ENCODE results near the gene VARS1.

Gene VARS1

DNA sequence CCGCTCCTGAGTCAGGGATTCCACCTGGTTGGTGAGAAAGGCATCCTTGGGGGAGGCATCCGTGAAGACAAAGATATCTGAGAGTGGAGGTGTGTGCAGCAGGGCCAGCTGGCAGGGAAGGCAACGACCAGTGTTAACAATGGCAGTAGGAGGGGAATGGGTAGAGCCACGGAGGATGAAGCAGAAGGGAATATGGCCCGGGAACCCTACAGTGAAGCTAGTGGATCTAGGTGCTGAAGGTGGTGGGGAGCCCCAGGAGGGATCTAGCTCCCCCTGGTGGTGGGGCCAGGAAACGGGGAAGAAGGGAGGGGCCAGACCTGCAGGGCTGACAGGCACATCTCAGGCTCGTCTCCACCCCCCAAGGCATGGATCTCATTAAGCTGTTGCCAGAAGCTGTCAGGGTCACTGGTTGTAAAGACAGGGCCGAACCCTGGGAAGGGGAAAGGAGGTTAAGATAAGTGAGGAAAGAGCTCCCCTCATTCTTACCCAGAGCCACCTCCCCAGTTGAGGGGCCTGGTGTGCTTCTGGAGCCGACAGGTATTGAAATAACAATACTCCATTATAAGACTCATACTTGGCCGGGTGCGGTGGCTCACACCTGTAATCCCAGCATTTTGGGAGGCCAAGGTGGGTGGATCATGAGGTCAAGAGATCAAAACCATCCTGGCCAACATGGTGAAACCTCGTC, 25.7 kb downstream of the VARS1 start:
- peak; percentile 43 for DNase-seq

DNA sequence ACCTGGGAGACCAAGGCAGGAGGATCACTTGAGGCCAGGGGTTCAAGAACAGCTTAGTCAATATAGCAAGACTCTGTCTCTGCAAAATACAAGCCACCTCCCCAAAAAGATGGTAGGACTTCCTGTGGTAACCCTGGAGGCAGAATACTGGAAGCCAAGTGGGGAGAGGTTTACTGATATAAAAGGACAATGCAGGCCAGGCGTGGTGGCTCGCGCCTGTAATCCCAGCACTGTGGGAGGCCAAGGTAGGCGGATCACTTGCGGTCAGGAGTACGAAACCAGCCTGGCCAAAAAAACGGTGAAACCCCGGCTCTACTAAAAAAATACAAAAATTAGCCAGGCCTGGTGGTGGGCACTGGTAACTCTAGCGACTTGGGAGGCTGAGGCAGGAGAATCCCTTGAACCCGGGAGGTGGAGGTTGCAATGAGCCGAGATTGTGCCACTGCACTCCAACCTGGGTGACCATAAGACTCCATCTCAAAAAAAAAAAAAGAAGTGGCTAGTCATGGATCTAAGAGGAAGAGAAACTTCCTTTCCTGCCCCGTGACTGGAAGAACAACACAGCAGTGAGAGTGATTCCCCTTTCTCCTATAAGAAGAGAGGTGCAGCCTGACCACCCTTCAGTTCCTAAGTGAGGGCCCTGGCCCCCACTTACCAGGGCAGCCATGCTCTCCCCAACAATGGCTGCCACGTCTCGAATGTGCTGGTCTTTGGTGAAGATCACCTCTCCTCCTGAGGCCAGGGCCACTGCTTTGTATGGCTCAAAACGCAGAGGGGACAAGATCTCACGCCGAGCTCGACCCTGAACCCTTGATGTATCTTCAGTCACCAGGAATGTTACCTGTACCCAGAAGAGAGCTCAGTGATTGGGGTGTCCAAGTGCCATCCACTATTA, 26.9 kb downstream of the VARS1 start:
- DNase-seq, result no peak

DNA sequence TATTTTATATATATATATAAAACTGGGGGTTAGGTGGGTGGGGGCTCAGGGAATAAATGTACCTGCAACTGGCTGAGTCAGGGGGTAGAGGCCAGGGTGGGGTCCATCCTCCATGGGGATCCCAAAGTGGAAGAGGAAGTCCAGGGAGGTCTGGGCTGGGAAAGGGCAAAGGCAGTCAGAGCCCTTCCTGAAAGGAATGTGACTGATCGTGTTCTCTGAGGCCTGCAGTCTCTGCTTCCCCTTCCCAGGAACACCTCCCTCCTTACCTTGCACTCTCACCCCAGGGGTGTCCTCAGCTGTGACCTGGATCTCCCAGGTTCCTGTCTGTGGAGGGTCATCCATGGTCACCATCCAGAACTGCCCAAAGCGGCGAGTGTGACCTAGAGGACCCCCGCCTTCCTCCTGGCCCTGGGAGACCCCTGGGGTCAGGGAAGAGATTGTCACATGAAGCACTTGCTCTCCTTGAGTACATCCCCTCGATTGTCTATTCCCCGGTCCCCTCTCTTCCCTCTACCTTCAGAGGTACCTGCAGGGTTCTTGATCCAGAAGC, 28.4 kb downstream of the VARS1 start:
- no peak for DNase-seq

DNA sequence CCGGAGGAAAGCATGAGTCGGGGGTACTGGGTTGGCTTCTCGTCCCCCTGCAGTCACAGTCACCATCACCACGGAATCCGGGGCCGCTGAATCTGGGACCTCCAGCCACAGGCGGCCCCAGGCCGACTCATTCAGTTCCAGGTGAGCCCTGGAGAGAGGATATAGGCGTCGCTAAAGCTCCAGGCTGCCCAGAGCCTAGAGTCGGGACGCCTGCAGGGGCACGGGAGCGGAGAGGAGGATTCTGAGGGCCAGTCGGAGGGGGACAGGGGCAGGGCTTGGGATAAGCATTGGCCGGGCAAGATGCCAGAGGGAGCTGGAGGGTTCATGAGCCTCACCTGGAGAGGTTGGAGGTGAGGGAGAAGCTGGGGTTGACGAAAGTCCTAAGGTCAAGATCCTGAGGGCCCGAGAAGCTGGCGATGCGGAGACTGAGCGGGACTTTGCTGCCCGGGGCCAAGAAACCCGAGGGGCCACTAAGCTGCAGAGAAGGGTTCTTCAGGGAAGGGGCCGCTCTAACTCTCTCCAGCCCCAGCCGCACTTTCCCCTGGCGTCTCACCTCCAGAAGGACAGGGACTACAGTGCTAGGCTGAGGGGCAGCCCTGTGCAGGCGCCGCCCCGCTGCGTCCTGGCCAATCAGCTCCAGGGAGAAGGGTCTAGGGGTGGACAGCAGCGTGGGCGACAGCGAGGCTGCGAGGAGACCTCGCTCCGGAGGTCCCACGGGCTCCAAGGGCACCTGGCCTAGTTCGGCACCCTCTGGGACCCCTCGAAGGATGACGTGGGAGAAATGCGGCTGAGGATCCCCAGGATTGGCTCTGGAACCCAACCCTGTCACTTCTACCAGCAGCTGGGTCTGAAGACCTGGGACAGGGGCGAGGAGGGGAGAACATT, 29.4 kb downstream of the VARS1 start:
- no peak for DNase-seq

DNA sequence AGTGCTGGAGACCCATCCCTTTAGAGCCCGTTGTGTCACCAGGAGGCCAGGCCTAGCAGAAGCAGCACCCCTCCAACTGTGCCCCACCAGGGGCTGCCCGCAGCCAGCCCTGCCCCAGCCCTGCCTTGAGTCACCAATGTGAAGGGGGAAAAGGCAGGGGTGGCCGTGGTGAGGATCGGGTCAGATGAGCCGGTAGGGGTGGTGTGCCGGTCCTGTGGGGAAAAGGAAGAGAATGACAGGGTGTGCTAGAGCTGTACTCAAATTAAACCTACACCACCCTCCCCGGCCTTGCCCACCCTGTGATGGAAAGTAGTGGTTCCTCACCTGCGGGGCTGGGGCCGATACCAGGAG, 30.0 kb downstream of the VARS1 start:
- DNase-seq, result no peak

DNA sequence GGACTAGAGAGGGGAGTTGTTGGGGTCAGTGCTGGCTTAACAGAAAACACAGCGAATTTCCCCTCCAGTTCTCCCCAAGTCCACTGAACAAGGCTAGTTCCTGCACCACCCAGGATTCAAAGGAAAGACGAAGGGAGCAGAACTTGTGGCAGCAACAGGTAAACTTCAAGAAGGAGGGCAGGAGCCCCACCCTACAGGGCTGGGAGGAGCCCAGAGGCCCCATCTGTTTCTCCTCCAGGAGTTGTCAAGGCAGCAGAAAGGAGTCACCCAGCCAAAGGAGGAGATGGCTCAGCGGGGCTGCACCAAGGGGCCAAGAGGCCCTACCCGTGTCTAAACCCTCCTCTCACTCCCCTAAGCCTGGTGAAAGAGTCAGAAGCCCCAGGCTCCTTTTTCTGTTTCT, 31.4 kb downstream of the VARS1 start:
- no peak for DNase-seq

DNA sequence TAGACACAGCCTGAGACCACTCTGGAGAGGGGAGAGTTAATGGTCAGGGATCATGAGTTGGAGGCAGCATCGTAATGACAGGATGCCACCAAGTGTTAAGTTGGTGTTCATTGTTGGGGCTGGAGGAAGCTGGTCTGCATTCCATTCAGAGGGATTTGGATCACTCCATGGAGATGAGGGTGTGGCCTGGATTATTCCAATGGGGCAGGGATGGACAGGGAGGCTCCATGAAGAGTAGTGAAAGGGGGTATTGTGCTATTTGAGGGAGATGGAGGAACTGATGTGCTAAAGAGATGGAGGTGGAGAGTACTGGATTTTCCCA, 32.0 kb downstream of the VARS1 start:
- peak; percentile 53 for DNase-seq

DNA sequence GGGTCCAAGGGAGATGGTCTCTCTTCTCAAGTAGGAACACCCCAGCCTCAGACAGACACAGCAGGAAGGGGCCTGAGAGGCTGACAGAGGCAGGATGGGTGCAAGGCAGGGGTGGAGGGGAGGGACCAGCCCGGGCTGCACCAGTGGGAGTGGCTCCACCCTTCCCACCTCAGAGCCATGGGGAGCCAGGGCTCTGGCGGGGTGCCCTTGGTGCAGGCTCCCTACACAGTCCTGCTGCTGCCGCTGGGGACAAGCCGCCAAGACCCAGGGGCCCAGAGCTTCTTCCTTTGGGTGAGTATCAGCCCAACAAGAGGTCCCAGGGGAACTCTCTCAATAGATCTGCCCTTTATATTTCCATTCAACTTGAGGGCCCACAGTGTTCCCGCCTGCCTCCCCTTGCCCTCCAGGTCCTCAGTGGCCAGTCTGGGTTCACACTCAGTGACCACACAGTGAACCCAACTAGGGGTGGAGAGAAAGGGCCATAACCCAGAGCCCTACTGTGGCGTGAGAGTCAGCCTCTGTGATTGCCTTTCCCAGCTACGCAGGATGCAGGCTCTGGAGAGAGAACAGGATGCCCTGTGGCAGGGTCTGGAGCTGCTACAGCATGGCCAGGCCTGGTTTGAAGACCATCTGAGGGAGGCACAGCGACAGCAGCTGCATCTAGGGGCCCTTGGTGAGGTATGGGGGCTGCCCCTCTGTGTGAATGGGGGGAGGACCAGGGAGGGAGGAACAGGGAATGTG, 32.5 kb downstream of the VARS1 start:
- DNase-seq, result no peak

DNA sequence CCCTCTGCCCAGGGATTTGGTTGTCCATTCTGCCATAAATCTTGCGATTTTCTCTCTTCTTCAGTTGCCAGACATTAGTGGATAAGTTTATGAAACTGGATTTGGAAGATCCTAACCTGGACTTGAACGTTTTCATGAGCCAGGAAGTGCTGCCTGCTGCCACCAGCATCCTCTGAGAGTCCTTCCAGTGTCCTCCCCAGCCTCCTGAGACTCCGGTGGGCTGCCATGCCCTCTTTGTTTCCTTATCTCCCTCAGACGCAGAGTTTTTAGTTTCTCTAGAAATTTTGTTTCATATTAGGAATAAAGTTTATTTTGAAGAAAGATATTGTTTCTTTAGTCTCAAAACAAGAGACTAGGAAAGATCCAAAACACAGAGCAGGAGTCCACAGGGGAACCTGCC, 33.2 kb downstream of the VARS1 start, which contains the start of gene SAPCD1:
TSS of gene SAPCD1 (plus strand) at position 301 of the 400 bp plus-strand sequence. CDS start 399 bp downstream, outside the sequence.
- no peak for DNase-seq

DNA sequence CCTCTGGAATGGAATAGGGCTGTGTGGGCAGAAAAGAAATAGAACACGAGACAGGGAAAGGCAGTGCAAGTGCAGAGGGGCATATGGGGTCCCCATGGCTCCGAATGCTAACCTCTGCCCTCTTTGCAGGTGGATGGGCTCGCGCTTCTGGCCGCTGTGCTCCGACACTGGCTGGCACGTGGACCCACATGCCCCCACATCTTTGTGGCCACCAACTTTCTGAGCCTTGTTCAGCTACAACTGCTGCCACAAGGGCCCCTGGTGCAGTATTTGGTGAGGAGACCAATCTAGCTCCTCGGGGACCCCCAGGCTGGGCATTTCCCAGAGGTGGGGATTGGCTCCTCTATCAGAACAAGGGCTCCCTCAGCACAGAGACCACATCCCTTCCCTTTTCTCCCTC, 34.2 kb downstream of the VARS1 start:
- no peak for DNase-seq

DNA sequence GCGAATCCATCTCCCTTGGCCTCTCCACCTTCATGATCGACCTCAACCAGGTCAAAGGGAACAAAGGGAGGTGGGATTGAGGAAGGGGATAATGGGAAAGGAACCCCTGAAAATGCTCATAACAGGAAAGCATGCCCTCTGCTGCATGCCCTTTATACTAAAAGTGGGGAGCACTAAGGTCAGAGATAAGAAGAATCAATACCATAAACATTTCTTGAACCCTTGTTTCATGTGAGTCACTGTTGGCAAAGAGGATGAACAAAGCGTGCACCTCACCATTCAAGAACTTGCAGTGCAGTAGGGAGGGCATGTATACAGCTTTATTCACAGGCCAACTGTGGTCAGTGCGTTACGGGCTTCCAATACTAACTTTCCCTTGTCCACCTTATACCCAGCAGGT, 34.8 kb downstream of the VARS1 start:
- DNase-seq, result no peak

DNA sequence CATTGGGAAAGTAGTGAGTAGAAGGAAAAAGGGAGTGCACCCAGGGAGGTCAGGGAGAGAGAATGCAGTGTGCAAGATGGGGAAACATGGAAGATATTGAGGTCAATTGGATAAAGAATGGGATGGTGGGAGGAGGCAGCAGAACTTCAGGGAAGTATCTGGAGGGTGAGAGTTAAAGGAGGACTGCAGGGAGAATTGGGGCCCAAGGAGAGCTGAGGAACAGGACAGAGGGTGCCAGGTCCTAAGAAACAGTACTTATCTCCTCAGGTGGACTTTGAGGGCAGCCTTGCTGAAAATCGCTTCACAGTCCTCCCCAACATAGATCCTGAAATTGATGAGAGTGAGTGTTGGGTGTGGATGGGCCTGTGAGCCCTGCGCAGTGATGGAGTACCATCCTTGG, 37.3 kb downstream of the VARS1 start:
- DNase-seq, result no peak

DNA sequence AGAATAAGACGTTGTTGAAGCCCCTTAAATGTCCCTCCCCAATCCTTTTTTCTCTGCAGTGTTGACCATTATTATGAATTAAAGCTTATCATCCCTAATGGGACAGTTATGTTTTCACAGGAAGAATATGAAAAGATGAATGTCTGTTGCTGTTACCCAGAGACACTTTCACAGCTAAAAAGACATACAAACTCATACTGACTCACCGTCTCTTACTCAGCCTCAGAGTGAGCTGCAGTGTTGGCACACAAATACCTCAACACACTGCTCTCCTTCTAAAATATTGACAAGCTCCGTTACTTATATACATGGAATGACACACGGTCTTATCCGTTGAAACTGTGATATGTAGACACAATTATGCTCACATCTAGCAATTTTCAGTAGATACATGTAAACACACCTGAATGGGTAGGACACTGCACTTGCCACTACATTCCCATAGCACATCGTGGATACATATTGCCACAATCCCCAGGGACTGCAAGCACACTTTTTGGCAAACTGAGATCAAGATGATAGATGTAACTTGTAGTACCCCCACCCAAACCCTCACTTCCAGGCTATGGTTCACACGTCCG, 42.7 kb downstream of the VARS1 start:
- peak; percentile 71 for DNase-seq

DNA sequence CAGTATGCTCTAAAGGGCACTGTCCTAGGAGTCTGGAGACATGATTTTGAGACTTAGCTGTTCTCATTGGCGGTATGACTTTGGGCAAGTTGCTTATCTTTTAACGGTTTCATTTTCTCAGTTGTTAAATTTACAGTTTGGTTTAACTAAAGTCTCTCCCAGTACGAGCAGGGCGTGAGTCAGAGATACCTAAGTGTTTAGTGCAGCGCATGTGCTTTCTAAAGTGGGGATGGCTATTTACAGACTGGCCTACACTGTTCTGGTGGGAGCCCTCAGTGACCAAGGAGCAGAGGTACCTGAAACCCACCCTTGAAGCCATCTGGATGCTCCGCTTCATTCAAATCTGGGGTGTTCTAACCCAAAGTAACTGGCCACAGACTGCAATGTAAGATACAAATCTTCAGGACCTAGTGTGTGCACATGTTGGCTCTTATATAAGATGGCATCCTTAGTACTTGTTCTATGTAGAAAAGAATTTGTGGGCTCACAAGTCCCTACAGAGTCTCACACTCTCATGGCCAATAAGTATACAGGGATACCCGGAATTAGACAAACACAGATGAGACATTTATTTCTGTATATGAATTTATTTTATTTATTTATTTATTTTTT, 45.0 kb downstream of the VARS1 start:
- no peak for DNase-seq

DNA sequence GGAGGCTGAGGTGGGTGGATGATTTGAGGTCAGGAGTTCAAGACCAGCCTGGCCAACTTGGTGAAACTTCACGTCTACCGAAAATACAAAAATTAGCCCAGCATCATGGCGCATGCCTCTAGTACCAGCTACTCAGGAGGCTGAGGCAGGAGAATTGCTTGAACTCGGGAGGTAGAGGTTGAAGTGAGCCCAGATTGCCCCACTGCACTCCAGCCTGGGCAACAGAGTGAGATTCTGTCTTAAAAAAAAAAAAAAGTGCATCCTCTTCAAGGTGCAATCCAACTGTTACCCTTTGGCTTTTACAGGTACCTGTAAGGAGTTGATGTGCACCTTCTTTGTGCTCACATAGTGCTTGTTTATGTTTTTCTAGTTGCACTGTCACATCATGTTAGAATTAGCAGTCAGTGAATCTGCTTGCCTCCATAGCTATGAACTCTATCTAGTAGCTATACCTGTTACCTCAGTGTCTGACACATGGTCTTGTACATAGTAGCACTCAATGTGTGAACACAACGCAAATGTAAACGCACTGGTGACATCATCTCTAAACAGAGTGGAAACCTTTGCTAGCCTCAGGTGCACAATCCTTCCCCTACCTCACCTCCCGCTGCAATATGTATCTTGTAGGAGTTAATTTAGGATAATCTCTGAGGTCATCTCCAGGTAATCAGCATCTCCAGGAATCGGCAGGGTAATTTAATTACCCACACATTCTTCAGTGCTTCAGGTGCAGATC, 46.1 kb downstream of the VARS1 start:
- DNase-seq, result no peak
